ENCODE results near the gene RINT1.

The RINT1 gene

GRCh38 chr7:105531792-105532671 lies at the start of gene RINT1:
Gene RINT1, plus strand, starts transcription at chr7:105532201. Its CDS starts 115 bp downstream, at chr7:105532316.
- peak; percentile 92 for DNase-seq (ENCODE audit: low spot score)
- in situ Hi-C loops (cut with MboI; ENCODE audit: low sequenced_read_pairs, unreplicated experiment): no loop called here
- peak; percentile 97 for TF ChIP-seq CTCF (IDR thresholded peaks at IDR 0.05; ENCODE audit: borderline replicate concordance, control extremely low read depth, extremely low read depth, insufficient read depth, missing control alignments)

- in situ Hi-C loops (cut with MboI; ENCODE audit: low sequenced_read_pairs, unreplicated experiment): no loop called here
- DNase-seq (ENCODE audit: low spot score): peak; percentile 39
- peak; percentile 19 for TF ChIP-seq CTCF (IDR thresholded peaks at IDR 0.05; ENCODE audit: borderline replicate concordance, control extremely low read depth, extremely low read depth, insufficient read depth, missing control alignments)
These were observed 44.1 kb upstream of the RINT1 start for GRCh38 chr7:105487579-105488571.

- in situ Hi-C loops (cut with MboI; ENCODE audit: low sequenced_read_pairs, unreplicated experiment): no loop called here
- TF ChIP-seq CTCF (IDR thresholded peaks at IDR 0.05; ENCODE audit: borderline replicate concordance, control extremely low read depth, extremely low read depth, insufficient read depth, missing control alignments): no peak
- DNase-seq (ENCODE audit: low spot score): no peak
These were observed 42.6 kb upstream of the RINT1 start for GRCh38 chr7:105489409-105489808.

GRCh38 chr7:105493196-105493922 lies 38.6 kb upstream of the RINT1 start:
- no peak for DNase-seq (ENCODE audit: low spot score)
- in situ Hi-C loops (cut with MboI; ENCODE audit: low sequenced_read_pairs, unreplicated experiment): no loop called here
- TF ChIP-seq CTCF (IDR thresholded peaks at IDR 0.05; ENCODE audit: borderline replicate concordance, control extremely low read depth, extremely low read depth, insufficient read depth, missing control alignments): no peak

GRCh38 chr7:105493923-105494315 lies 38.1 kb upstream of the RINT1 start:
- no peak for DNase-seq (ENCODE audit: low spot score)
- TF ChIP-seq CTCF (IDR thresholded peaks at IDR 0.05; ENCODE audit: borderline replicate concordance, control extremely low read depth, extremely low read depth, insufficient read depth, missing control alignments): no peak
- in situ Hi-C loops (cut with MboI; ENCODE audit: low sequenced_read_pairs, unreplicated experiment): no loop called here

- no peak for DNase-seq (ENCODE audit: low spot score)
- no peak for TF ChIP-seq CTCF (IDR thresholded peaks at IDR 0.05; ENCODE audit: borderline replicate concordance, control extremely low read depth, extremely low read depth, insufficient read depth, missing control alignments)
- in situ Hi-C loops (cut with MboI; ENCODE audit: low sequenced_read_pairs, unreplicated experiment): no loop called here
These were observed 35.5 kb upstream of the RINT1 start for GRCh38 chr7:105496521-105496920.
